Muscle of arm (tissue), 12 donors: ENCODE measurements around the gene PROX2. TPM values are rescaled to one million over a fixed set of nuclear protein-coding genes. Genes with fewer than 3 reads are reported as not detected.

ENCODE experiments used
- DNase-seq: peaks from one replicate; pipeline ENCODE4 v3.0.0-alpha.2; 2013
- polyA plus RNA-seq, 12 donors: library from polyadenylated mRNA; unstranded; fragments of 120-200 nt; gene quantifications; one replicate each; pipeline ENCODE4 v1.2.1, GENCODE V29; 2013; ENCODE audit not compliant: insufficient read length in 12 of 12

Gene PROX2
- polyA plus RNA-seq, 12 donors = 0.15 to 2.3 (median 0.76) TPM; not detected in 2

GRCh38 chr14:74881431-74882102 lies 5.6 kb upstream of the PROX2 start, which contains the start of gene DLST:
DLST (plus strand) TSS chr14:74881916; CDS start chr14:74881954, 38 bp downstream.
- DNase-seq = peak; percentile 90

- no peak for DNase-seq
Measured at GRCh38 chr14:74879427-74880182, 3.7 kb upstream of the PROX2 start.

DNA sequence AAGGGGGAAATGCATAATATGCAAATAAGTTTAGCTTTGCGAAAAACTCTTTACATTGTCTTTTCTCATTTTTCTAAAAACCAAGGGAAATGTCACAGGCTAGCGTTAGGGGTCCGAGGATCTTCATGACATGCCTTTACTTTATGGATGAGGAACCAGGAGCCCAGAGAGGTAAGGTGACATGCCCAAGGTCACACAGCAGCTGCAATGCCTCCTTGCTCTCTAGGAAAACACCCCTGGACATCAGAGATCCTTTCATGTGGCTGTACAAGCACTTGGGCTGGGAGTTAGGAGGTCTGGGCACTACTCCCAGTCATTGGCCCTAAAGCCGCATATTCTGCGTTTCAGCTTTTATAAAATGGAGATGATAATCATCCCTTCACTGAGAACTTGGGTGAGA lies 741 bp downstream of the PROX2 start:
- no peak for DNase-seq

DNA sequence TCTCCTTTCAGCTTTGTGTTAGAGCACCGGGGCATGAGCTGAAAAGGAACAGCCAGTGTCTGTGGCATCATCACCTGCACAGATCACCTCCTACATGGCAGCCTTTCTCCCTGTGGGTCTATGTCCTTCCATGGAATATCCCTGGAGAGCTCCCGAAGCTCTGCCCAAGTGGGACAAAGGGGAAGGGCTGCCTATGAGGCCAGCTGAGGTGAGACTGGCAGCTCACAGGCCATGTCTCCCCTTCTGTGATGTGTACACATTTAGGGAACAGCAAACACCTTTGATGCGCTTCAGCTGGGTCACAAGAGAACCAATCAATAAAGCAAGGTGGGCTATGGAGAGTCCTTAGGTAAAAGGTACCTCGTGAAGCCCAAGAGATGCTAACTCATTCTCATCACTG lies 4.1 kb downstream of the PROX2 start:
- DNase-seq = no peak

DNA sequence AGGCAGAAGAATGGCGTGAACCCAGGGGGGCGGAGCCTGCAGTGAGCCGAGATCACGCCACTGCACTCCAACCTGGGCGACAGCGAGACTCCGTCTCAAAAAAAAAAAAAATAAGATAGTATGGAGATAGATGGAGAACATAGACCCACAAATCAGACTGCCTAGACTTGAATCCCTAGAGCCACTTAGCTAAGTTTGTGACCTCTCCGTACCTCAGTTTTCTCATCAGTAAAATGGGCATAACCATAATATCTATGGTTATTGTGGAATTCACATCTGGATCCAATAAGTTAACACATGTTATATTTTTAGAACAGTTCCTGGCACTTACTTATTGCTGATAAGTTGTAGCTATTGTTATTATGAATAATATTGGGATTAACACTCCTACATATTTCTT lies 7.2 kb downstream of the PROX2 start:
- DNase-seq = no peak

- no peak for DNase-seq
Measured at GRCh38 chr14:74867673-74868072, 8.3 kb downstream of the PROX2 start.

DNA sequence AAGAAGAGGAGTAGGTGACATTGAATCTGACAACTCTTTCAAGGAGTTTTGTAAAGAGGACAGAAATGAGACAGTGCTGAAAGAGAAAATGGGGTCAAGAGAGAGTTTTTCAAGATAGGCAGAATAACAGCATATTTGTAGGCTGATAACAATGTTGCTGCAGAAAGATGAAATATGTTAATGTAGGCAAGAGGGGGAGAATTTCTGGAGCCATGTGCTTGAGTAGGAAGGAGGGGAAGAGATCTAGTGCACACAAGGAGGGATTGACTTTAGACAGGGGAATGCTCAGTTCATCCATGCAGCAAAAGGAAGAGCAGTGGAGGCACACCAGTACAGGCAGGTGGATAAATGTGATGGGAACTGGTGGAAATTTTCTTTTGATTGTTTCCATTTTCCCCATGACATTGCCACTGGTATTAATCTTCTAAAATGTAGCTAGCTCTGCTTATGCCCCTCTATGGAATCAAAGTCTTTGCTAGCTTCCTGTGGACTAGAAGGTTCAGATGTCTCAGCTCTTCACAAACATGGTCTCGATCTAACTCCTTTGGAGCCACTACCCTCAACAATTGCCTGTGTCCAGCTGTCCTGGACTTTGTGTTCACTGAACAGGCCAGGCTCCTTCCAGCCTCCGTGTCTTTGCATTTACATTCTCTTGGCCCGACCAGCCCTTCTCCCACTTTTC lies 9.1 kb downstream of the PROX2 start:
- DNase-seq = no peak

GRCh38 chr14:74865156-74865555 lies 10.8 kb downstream of the PROX2 start:
- no peak for DNase-seq

DNA sequence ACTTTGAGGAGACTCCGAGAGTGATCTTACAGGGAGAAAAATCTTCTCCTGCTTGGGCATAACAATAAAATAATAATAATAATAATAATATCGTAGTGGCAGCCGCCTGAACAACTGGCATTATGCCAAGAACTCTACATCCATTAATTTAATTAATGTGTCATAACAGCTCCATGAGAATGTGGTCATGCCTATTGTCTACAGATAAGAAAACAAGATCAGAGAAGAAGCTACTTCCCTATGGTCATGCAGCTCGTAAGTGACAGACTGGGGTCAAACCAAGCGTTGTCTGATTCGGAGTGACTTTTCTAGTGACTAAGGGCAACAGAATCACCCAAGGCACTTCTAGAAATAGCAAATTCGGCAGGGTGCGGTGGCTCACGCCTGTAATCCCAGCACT lies 11.7 kb downstream of the PROX2 start:
- no peak for DNase-seq

DNA sequence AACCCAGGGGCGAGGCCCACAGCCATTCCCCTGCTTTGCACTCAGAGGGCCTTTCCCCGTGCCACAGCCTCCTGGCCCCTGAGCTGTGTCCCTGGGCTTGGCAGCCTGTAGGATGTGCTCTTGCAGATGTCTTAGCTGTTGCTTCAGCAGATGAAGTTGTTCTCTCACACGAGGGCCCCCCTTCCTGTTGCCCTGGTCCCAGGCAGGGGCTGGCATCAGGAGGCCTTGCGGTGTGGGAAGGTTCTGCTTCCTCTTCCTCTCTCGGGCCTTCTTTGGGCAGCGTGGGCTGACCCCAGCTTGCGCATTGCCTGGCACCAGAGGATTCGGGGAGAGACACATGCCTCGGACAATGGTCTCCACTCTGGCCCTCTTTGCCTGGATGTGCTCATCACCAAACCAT lies 12.7 kb downstream of the PROX2 start:
- no peak for DNase-seq

DNA sequence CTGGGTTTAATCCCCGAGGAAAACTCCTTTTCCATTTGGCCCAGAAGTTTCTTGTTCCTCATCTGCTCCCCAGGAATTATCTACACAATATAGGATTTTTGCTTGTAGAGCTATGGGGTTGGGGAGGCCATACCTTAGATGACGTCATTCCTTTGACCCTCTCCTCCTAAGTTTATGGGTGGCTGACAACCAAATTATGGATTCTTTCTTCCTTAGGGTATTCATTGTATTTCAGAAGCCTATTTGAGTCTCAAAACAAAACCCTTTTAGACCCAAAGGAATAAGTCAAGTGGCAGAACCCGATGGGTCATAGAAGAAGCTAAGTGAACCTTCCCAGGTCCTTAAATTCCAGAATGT lies 14.2 kb downstream of the PROX2 start:
- DNase-seq = no peak

- peak; percentile 87 for DNase-seq
Measured at GRCh38 chr14:74860899-74861733, 14.8 kb downstream of the PROX2 start.

- no peak for DNase-seq
Measured at GRCh38 chr14:74859757-74860552, 16.0 kb downstream of the PROX2 start.

GRCh38 chr14:74858022-74858421 lies 17.9 kb downstream of the PROX2 start:
- DNase-seq = no peak

- DNase-seq = no peak
Measured at GRCh38 chr14:74856366-74856765, 19.6 kb downstream of the PROX2 start.

GRCh38 chr14:74855945-74856344 lies 20.0 kb downstream of the PROX2 start:
- no peak for DNase-seq

DNA sequence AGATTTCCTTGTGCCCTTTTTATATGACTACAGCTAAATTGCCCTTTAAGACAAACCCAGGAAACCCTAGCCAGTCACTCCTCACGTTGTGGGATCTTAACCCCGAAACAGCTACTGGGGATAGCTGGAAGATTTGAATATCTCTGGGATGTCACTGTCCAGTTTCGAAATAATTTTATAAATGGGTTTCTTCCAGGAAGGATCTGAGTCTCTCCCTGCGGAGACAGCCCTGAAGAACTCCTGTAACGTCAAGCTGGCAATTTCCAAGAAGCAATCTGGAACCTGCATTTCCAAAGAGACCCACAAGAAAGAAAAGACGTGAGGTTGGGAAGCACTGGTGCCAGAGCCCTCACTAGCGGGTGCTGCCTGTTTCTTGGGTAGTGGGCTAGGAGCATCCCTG lies 20.9 kb downstream of the PROX2 start:
- no peak for DNase-seq

- no peak for DNase-seq
Measured at GRCh38 chr14:74853581-74853980, 22.4 kb downstream of the PROX2 start.

DNA sequence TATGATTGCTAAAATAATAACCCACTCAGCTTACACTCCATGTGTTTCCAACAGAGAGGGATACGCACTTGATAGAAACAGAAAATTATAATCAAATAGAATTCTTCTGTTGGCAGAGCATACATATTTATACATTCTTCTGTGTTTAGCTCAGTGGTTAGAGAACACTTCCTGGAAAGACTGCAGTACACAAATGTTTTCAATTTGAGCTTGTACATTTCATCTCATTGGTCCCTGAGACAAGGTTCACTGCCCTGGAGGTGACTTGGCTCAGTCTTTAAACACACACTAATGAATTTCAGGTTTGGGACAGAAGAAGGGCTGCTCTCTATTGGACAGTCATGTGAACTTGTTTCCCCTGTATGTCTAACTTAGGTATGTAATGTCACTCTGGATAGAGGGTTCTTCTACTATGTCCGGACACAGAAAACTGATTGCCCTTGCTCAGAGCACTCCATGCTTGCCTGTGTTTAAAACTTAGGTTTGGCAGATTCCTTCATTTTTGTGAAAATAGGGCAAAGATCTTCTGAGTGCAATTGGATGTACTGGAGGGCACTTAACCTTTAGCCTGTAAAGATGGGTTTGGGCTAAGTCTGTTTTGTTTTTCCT lies 22.9 kb downstream of the PROX2 start:
- peak; percentile 45 for DNase-seq

DNA sequence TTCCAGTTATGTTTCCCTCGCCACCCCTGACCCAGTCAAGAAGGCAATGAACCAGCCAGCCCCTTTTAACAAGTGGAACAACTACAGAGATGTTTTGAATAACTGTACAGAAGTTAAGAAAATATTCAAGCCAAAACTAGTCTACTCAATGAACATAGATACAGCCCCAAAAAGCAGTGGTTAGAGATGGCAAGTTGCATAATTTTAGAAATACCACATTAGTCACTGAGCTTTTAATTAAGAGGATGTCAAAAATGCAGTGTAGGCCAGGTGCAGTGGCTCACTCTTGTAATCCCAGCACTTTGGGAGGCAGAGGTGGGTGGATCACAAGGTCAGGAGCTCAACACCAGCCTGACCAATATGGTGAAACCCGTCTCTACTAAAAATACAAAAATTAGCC lies 27.2 kb downstream of the PROX2 start:
- no peak for DNase-seq
